Kidney epithelial cell (primary cell): ENCODE measurements around the gene TP73. TPM values are rescaled to one million over a fixed set of nuclear protein-coding genes. Genes with fewer than 3 reads are reported as not detected.

ENCODE experiments used
- DNase-seq: peaks from one replicate; pipeline ENCODE4 v3.0.0-alpha.2; 2010; ENCODE audit warnings: low read depth
- H3K27me3 ChIP-seq: 2 replicates; pipeline ENCODE4 v1.6.0; 2011; ENCODE audit warnings: low read length; ENCODE audit not compliant: control insufficient read depth, insufficient read depth
- H3K36me3 ChIP-seq: 2 replicates; pipeline ENCODE4 v1.5.1; 2011; ENCODE audit warnings: low read length; ENCODE audit not compliant: control insufficient read depth, insufficient read depth
- H3K4me3 ChIP-seq: 2 replicates; pipeline ENCODE4 v1.5.1; 2011; ENCODE audit warnings: low read depth, mild to moderate bottlenecking, control low read depth, low read length
- total RNA-seq: library from RNA; depleted of rRNA; stranded (reverse); fragments of >200 nt; gene quantifications from 2 replicates; pipeline ENCODE4 v1.2.3, GENCODE V29; 2015
- TF ChIP-seq, protein P1 (sequence below): IDR thresholded peaks from 2 replicates; pipeline ENCODE4 v1.5.1; 2011; ENCODE audit warnings: mild to moderate bottlenecking, moderate library complexity, low read length, control low read depth, inconsistent platforms; ENCODE audit not compliant: insufficient read depth, poor library complexity, severe bottlenecking

TP73 gene
- total RNA-seq, 1 donor from 2014 or later, result 0.04 TPM

GRCh38 chr1:3776231-3776961 is 124.1 kb downstream of the TP73 start:
- TF ChIP-seq, protein P1, sequence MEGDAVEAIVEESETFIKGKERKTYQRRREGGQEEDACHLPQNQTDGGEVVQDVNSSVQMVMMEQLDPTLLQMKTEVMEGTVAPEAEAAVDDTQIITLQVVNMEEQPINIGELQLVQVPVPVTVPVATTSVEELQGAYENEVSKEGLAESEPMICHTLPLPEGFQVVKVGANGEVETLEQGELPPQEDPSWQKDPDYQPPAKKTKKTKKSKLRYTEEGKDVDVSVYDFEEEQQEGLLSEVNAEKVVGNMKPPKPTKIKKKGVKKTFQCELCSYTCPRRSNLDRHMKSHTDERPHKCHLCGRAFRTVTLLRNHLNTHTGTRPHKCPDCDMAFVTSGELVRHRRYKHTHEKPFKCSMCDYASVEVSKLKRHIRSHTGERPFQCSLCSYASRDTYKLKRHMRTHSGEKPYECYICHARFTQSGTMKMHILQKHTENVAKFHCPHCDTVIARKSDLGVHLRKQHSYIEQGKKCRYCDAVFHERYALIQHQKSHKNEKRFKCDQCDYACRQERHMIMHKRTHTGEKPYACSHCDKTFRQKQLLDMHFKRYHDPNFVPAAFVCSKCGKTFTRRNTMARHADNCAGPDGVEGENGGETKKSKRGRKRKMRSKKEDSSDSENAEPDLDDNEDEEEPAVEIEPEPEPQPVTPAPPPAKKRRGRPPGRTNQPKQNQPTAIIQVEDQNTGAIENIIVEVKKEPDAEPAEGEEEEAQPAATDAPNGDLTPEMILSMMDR, result no peak
- no peak overlapping the region for H3K4me3 ChIP-seq

DNA sequence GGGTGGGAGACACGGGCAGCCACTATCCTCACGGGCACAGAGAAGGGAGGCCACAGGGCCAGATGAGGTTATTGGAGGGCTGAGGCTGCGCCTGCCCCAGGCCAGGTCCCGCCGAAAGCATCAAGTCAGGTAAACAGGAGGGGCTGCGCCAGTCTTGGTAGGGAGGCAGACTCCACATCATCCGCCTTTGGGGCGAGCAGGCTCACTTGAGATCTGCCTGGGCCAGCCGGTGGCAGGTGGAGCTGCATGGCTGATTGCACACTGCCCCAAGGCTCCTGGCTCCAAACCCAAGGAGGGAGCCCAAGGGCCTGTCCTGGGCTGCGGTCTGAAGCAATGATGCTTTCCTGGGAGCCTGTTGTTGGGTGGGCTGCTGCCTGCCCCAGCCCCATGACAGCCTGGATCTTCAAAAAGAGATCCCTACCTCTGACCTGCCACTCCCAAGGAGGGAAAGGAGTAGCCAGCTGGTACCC is 124.8 kb downstream of the TP73 start:
- TF ChIP-seq, protein P1, result no peak
- no peak for DNase-seq
- Histone ChIP-seq H3K4me3 (no peak overlapping the region), H3K27me3 (no peaks in the 10 kb centered on the region), H3K36me3 (peaks cover 1% of the 10 kb centered on the region)

More at GRCh38 chr1:3776231-3776961, 124.1 kb downstream of the TP73 start:
- H3K27me3 ChIP-seq, result peaks cover under 1% of the 10 kb centered on the region
- no peak for DNase-seq
- peaks cover 1% of the 10 kb centered on the region for H3K36me3 ChIP-seq

- no peaks in the 10 kb centered on the region for H3K27me3 ChIP-seq
- DNase-seq, result no peak
- peaks cover 3% of the 10 kb centered on the region for H3K36me3 ChIP-seq
- TF ChIP-seq, protein P1, result no peak
- H3K4me3 ChIP-seq, result no peak overlapping the region
Measured at GRCh38 chr1:3777647-3778589, 125.6 kb downstream of the TP73 start.

DNA sequence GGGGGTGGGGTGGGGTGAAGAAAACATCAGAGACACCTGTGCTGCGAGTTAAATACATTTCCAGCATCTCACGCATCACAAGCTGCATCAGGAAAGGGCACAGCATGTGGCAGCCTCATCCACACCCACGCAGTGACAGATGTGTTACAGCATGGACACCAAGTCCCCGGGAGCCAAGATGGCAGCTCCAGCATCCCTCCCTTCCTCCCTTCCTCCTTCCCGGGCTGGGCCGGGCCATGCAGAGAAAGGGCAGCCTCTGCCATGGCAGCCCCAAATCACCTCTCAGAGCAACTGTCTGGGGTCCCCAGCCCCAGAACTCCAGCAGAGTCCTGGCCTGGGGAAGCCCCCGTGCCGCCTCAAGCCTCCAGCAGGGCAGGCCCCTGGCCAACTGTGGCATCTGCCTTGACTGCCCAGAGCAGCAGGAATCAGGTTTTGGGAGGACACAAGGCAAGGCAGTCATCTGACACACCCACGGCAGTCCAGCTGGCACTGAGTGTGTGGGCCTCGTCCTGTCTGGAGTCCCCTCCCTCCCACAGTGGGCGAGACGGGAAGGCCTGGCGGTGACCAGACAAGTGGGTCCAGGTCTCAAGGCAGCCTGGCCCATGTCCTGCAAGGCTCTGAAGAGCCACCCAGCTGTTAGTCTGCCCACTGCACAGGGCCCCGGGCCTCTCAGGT is 126.4 kb downstream of the TP73 start:
- Histone ChIP-seq H3K36me3 (peaks cover 3% of the 10 kb centered on the region), H3K4me3 (no peak overlapping the region), H3K27me3 (no peaks in the 10 kb centered on the region)
- DNase-seq, result no peak
- TF ChIP-seq, protein P1, result no peak

- H3K36me3 ChIP-seq, result peaks cover 3% of the 10 kb centered on the region
- no peak overlapping the region for H3K4me3 ChIP-seq
- TF ChIP-seq, protein P1, result no peak
- DNase-seq, result no peak
- no peaks in the 10 kb centered on the region for H3K27me3 ChIP-seq
Measured at GRCh38 chr1:3779265-3779911, 127.1 kb downstream of the TP73 start.
